Measurements from ENCODE around the gene ALKBH4.

GRCh38 chr7:102425639-102426267, 38.9 kb downstream of the ALKBH4 start:
- TF ChIP-seq CTCF (IDR thresholded peaks at IDR 0.05) (no peak), EP300 (IDR thresholded peaks at IDR 0.05) (no peak), POLR2A (IDR thresholded peaks at IDR 0.05) (peak in 1 of 2 donors; percentile 43), POLR2AphosphoS5 (IDR thresholded peaks at IDR 0.05) (no peak)

Measured in suprapubic skin (tissue), 4 donors.